Lower lobe of right lung (tissue), 2 donors: ENCODE measurements around the gene MAPK12. TPM values are rescaled to one million over a fixed set of nuclear protein-coding genes. Genes with fewer than 3 reads are reported as not detected.
A peak's percentile ranks its signal among the peaks of the same experiment; 100 is the strongest.

Source experiments
- ATAC-seq, 2 donors: fragments of 200-7000 bp; cut with Tn5 transposase; one replicate each; pipeline ENCODE4 v1.9.1; 2020 to 2022; ENCODE audit warnings: mild to moderate bottlenecking in 2 of 2, moderate library complexity in 2 of 2
- DNase-seq: peaks from one replicate; pipeline ENCODE4 v3.0.0-alpha.2; 2020
- H3K27ac ChIP-seq: fragments of 200-600 bp; one replicate; pipeline ENCODE4 v1.8.0; 2022
- H3K27me3 ChIP-seq: fragments of 200-600 bp; one replicate; pipeline ENCODE4 v1.8.0; 2022; ENCODE audit warnings: low read depth
- H3K36me3 ChIP-seq: fragments of 200-600 bp; one replicate; pipeline ENCODE4 v1.8.0; 2022; ENCODE audit warnings: mild to moderate bottlenecking
- H3K4me1 ChIP-seq: fragments of 200-600 bp; one replicate; pipeline ENCODE4 v1.8.0; 2022
- H3K4me3 ChIP-seq: fragments of 200-600 bp; one replicate; pipeline ENCODE4 v1.8.0; 2022; ENCODE audit warnings: mild to moderate bottlenecking
- H3K9me3 ChIP-seq: fragments of 200-600 bp; one replicate; pipeline ENCODE4 v1.8.0; 2022
- intact Hi-C: fragments of 100-400 bp; cut with DNase I; formaldehyde crosslinking; loops from one replicate; pipeline ENCODE4 v1.11.0; 2022
- total RNA-seq: library from RNA; stranded (reverse); fragmentation: NEBNext Ultra II Directional; extraction: Animal tissue kit (Norgen Biotek cat#: 25700); gene quantifications from one replicate; pipeline ENCODE4 v1.2.1, GENCODE V29; 2021
- TF ChIP-seq, protein P1 (sequence below): fragments of 200-600 bp; IDR thresholded peaks from one replicate; pipeline ENCODE4 v1.8.0; 2022; ENCODE audit warnings: antibody characterized with exemption, mild to moderate bottlenecking
- donor health status: DM: no; HTN: yes; CAD: no; lungs with severe emphysema.

The MAPK12 gene
- total RNA-seq, 1 donor from 2014 or later, result 11.9 TPM

- Histone ChIP-seq H3K4me3 (peak overlapping the region; percentile 30), H3K36me3 (peaks cover 4% of the 10 kb centered on the region), H3K4me1 (peaks cover 92% of the 10 kb centered on the region), H3K9me3 (no peaks in the 10 kb centered on the region), H3K27ac (peak overlapping the region; percentile 93), H3K27me3 (no peaks in the 10 kb centered on the region)
- ATAC-seq (no peak), DNase-seq (no peak)
- intact Hi-C loops, result no loop called here
- TF ChIP-seq, protein P1, sequence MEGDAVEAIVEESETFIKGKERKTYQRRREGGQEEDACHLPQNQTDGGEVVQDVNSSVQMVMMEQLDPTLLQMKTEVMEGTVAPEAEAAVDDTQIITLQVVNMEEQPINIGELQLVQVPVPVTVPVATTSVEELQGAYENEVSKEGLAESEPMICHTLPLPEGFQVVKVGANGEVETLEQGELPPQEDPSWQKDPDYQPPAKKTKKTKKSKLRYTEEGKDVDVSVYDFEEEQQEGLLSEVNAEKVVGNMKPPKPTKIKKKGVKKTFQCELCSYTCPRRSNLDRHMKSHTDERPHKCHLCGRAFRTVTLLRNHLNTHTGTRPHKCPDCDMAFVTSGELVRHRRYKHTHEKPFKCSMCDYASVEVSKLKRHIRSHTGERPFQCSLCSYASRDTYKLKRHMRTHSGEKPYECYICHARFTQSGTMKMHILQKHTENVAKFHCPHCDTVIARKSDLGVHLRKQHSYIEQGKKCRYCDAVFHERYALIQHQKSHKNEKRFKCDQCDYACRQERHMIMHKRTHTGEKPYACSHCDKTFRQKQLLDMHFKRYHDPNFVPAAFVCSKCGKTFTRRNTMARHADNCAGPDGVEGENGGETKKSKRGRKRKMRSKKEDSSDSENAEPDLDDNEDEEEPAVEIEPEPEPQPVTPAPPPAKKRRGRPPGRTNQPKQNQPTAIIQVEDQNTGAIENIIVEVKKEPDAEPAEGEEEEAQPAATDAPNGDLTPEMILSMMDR, result no peak
Observed at GRCh38 chr22:50301581-50301991, 40.1 kb upstream of the MAPK12 start.

GRCh38 chr22:50300620-50301257, 39.3 kb upstream of the MAPK12 start:
- Histone ChIP-seq H3K36me3 (peaks cover 4% of the 10 kb centered on the region), H3K27me3 (no peaks in the 10 kb centered on the region), H3K27ac (peak overlapping the region; percentile 93), H3K9me3 (no peaks in the 10 kb centered on the region), H3K4me1 (peaks cover 97% of the 10 kb centered on the region), H3K4me3 (peak overlapping the region; percentile 49)
- no peak for DNase-seq
- TF ChIP-seq, protein P1, result no peak
- ATAC-seq, result no peak
- intact Hi-C loops, result no loop called here

- ATAC-seq, result no peak
- peaks cover 97% of the 10 kb centered on the region for H3K4me1 ChIP-seq
- H3K4me3 ChIP-seq, result peak overlapping the region; percentile 49
Observed at GRCh38 chr22:50299785-50300619, 38.5 kb upstream of the MAPK12 start.

DNA sequence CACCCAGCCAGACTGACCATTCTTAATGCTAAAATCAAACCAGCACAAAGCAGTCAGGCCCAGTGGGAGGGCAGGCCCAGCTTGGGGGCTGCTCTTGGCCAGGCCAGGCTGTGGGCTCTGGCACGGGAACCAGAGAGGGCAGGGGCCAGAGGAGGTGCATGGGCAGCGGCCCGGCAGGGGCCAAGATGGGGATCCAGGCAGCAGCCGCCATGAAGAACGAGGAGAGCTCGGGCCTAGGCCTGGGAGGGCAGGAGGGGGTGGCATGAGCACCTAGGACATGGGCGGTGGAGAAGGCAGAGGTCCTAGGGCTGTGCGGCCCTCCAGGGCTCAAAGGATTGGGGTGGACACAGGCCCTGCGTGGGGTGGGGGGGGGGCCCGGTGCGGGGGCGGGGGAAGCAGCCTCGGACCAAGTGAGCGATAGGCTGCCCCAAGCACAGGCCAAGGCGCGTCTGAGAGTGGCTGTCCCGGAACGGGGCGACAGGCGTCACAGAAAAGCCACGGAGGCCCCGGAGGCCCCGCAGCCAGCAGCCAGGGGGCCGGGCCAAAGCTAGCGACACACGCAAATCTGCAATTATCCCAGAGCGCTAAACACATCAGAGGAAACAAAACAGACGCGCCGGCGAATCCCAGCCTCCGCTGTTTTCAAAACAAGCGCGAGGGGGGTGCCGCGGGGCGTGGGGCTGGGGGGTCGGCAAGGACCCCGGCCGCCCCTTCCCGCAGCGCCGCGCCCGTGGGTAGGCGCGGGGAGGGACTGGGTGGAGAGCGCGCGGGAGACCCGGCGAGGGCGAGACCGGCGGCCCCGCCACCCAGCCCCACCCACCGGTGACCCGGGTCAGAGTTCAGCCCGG, 37.7 kb upstream of the MAPK12 start:
- DNase-seq (no peak), ATAC-seq (no peak)
- peak overlapping the region; percentile 49 for H3K4me3 ChIP-seq
- no peaks in the 10 kb centered on the region for H3K27me3 ChIP-seq
- TF ChIP-seq, protein P1, result no peak
- H3K36me3 ChIP-seq, result peaks cover 4% of the 10 kb centered on the region
- peak overlapping the region; percentile 93 for H3K27ac ChIP-seq
- peaks cover 97% of the 10 kb centered on the region for H3K4me1 ChIP-seq
- intact Hi-C loops, result no loop called here
- no peaks in the 10 kb centered on the region for H3K9me3 ChIP-seq

More at GRCh38 chr22:50299785-50300619, 38.5 kb upstream of the MAPK12 start:
- H3K27ac ChIP-seq, result peak overlapping the region; percentile 93
- H3K27me3 ChIP-seq, result no peaks in the 10 kb centered on the region
- H3K36me3 ChIP-seq, result peaks cover 4% of the 10 kb centered on the region
- no peaks in the 10 kb centered on the region for H3K9me3 ChIP-seq
- TF ChIP-seq, protein P1, result no peak
- no peak for DNase-seq
- intact Hi-C loops, result no loop called here

- ATAC-seq (no peak), DNase-seq (no peak)
- Histone ChIP-seq H3K36me3 (peaks cover 2% of the 10 kb centered on the region), H3K9me3 (no peaks in the 10 kb centered on the region), H3K4me3 (no peak overlapping the region), H3K27ac (peak overlapping the region; percentile 93), H3K4me1 (peaks cover 97% of the 10 kb centered on the region), H3K27me3 (no peaks in the 10 kb centered on the region)
- TF ChIP-seq, protein P1, result no peak
- intact Hi-C loops, result no loop called here
Observed at GRCh38 chr22:50298266-50298637, 36.8 kb upstream of the MAPK12 start.
